Measurements from ENCODE around the gene PHLDB1.
"Not testable (repeated sequence)": the region's sequence is repeated elsewhere in the genome, so short reads cannot be mapped to it uniquely, and the experiment has no call there.

PHLDB1 gene

GRCh38 chr11:118596224-118597146 is 10.9 kb upstream of the PHLDB1 start:
- no peaks in the 10 kb centered on the region for H3K27me3 ChIP-seq (ENCODE audit: insufficient read depth, poor library complexity, severe bottlenecking)

GRCh38 chr11:118597556-118597955 is 9.9 kb upstream of the PHLDB1 start:
- no peak for DNase-seq (ENCODE audit: low read depth in 1 of 2, low spot score in 1 of 2)
- no peak overlapping the region for H3K27ac ChIP-seq (replicated peaks)
- H3K4me3 ChIP-seq (replicated peaks; ENCODE audit: insufficient read depth, low read length): no peak overlapping the region
- H3K27me3 ChIP-seq (ENCODE audit: insufficient read depth, poor library complexity, severe bottlenecking): no peaks in the 10 kb centered on the region
- no peak for TF ChIP-seq GABPA (IDR thresholded peaks at IDR 0.05; ENCODE audit: low read depth)

More at GRCh38 chr11:118596224-118597146, 10.9 kb upstream of the PHLDB1 start:
- Histone ChIP-seq H3K4me3 (replicated peaks; ENCODE audit: insufficient read depth, low read length) (no peak overlapping the region), H3K27ac (replicated peaks) (no peak overlapping the region)
- TF ChIP-seq GABPA (IDR thresholded peaks at IDR 0.05; ENCODE audit: low read depth): no peak
- no peak for TF ChIP-seq REST (IDR thresholded peaks at IDR 0.05; ENCODE audit: insufficient replicate concordance, low read depth)
- TF ChIP-seq SPI1 (IDR thresholded peaks at IDR 0.05; ENCODE audit: borderline replicate concordance, low read depth): no peak
- TF ChIP-seq CTCF (IDR thresholded peaks at IDR 0.05; ENCODE audit: insufficient read depth, low read length): no peak
- no peak for TF ChIP-seq POLR2AphosphoS5 (IDR thresholded peaks at IDR 0.05; ENCODE audit: low read depth)
- no peak for DNase-seq (ENCODE audit: low read depth in 1 of 2, low spot score in 1 of 2)

GRCh38 chr11:118602331-118602730 is 5.1 kb upstream of the PHLDB1 start:
- no peak for DNase-seq (ENCODE audit: low read depth in 1 of 2, low spot score in 1 of 2)
- Histone ChIP-seq H3K27me3 (ENCODE audit: insufficient read depth, poor library complexity, severe bottlenecking) (no peaks in the 10 kb centered on the region), H3K27ac (replicated peaks) (no peak overlapping the region), H3K4me3 (replicated peaks; ENCODE audit: insufficient read depth, low read length) (no peak overlapping the region)
- TF ChIP-seq REST (IDR thresholded peaks at IDR 0.05; ENCODE audit: insufficient replicate concordance, low read depth) (no peak), CTCF (IDR thresholded peaks at IDR 0.05; ENCODE audit: insufficient read depth, low read length) (no peak), GABPA (IDR thresholded peaks at IDR 0.05; ENCODE audit: low read depth) (no peak), SPI1 (IDR thresholded peaks at IDR 0.05; ENCODE audit: borderline replicate concordance, low read depth) (no peak), POLR2AphosphoS5 (IDR thresholded peaks at IDR 0.05; ENCODE audit: low read depth) (no peak)

GRCh38 chr11:118603709-118604108 is 3.7 kb upstream of the PHLDB1 start:
- not testable (repeated sequence) for DNase-seq (ENCODE audit: low read depth in 1 of 2, low spot score in 1 of 2); H3K4me3 ChIP-seq (replicated peaks; ENCODE audit: insufficient read depth, low read length); H3K27me3 ChIP-seq (ENCODE audit: insufficient read depth, poor library complexity, severe bottlenecking); H3K27ac ChIP-seq (replicated peaks)

All from HL-60 (cell line).